Uterus (tissue), 2 donors: Measurements from ENCODE around the gene CCDC85B.

Source experiments
- POLR2A ChIP-seq, 2 donors: fragments of 450-650 bp; IDR thresholded peaks; one replicate each; pipeline ENCODE4 v1.6.1; 2016; ENCODE audit warnings: antibody characterized with exemption in 2 of 2, mild to moderate bottlenecking in 1 of 2, moderate library complexity in 1 of 2
- TF ChIP-seq, protein P1 (sequence below), 4 experiments: fragments of 200-600 bp in 2 of 4; fragments of 450-650 bp in 2 of 4; sonication (generic) in 2 of 4; IDR thresholded peaks; one replicate each; pipeline ENCODE4 v1.5.1; 2016 to 2019; ENCODE audit warnings: antibody characterized with exemption in 4 of 4, mild to moderate bottlenecking in 2 of 4, moderate library complexity in 1 of 4

DNA sequence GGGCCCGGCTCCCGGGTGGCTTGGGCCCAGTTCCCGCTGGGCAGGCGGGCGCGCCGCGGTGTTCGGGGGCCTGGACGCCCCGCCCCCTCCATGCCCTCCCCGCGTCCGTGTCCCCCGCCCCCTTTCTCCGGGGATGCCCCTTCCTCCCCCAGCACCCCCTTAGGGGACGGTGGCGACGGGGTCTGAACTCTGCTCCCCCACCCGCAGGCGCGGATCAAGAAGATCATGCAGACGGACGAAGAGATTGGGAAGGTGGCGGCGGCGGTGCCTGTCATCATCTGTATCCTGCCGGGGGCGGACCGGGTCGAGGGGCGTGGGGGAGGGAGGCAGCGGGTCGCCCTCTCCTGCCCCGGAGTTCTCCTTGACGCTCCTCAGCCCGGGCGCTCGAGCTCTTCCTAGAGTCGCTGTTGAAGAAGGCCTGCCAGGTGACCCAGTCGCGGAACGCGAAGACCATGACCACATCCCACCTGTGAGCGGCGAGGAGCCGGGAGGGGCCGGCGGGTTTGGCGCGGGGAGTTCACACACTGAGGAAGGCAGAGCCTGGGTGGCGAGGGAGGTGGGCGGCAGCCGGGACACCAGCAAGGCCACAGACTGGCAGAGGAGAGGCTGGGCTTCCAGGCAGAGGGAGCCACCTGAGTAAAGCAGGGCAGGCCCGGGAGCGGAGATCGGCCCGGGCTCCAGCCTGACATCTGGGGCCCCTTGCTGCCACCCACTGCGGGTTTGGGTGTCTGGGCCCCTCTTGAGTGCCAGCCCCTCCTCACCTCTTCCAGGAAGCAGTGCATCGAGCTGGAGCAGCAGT lies 29.3 kb downstream of the CCDC85B start:
- TF ChIP-seq, protein P1, sequence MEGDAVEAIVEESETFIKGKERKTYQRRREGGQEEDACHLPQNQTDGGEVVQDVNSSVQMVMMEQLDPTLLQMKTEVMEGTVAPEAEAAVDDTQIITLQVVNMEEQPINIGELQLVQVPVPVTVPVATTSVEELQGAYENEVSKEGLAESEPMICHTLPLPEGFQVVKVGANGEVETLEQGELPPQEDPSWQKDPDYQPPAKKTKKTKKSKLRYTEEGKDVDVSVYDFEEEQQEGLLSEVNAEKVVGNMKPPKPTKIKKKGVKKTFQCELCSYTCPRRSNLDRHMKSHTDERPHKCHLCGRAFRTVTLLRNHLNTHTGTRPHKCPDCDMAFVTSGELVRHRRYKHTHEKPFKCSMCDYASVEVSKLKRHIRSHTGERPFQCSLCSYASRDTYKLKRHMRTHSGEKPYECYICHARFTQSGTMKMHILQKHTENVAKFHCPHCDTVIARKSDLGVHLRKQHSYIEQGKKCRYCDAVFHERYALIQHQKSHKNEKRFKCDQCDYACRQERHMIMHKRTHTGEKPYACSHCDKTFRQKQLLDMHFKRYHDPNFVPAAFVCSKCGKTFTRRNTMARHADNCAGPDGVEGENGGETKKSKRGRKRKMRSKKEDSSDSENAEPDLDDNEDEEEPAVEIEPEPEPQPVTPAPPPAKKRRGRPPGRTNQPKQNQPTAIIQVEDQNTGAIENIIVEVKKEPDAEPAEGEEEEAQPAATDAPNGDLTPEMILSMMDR (IDR thresholded peaks at IDR 0.05), result no peak
- TF ChIP-seq POLR2A (IDR thresholded peaks at IDR 0.05), result no peak
